Epithelial cell of proximal tubule (primary cell): ENCODE measurements around the gene BHLHA9. TPM values are rescaled to one million over a fixed set of nuclear protein-coding genes. Genes with fewer than 3 reads are reported as not detected.

ENCODE experiments used
- DNase-seq: peaks from one replicate; pipeline ENCODE4 v3.0.0-alpha.2; 2011; ENCODE audit warnings: low read depth
- H3K4me3 ChIP-seq: 2 replicates; pipeline ENCODE4 v1.5.1; 2011; ENCODE audit warnings: low read depth, mild to moderate bottlenecking, low read length
- total RNA-seq: library from RNA; depleted of rRNA; stranded (reverse); fragments of >200 nt; gene quantifications from 2 replicates; pipeline ENCODE4 v1.2.3, GENCODE V29; 2015
- TF ChIP-seq, protein P1 (sequence below): conservative IDR thresholded peaks from 2 replicates; pipeline ENCODE4 v1.5.1; 2012; ENCODE audit warnings: low read depth, mild to moderate bottlenecking, low read length

The BHLHA9 gene
- not detected in 2 replicates for total RNA-seq

DNA sequence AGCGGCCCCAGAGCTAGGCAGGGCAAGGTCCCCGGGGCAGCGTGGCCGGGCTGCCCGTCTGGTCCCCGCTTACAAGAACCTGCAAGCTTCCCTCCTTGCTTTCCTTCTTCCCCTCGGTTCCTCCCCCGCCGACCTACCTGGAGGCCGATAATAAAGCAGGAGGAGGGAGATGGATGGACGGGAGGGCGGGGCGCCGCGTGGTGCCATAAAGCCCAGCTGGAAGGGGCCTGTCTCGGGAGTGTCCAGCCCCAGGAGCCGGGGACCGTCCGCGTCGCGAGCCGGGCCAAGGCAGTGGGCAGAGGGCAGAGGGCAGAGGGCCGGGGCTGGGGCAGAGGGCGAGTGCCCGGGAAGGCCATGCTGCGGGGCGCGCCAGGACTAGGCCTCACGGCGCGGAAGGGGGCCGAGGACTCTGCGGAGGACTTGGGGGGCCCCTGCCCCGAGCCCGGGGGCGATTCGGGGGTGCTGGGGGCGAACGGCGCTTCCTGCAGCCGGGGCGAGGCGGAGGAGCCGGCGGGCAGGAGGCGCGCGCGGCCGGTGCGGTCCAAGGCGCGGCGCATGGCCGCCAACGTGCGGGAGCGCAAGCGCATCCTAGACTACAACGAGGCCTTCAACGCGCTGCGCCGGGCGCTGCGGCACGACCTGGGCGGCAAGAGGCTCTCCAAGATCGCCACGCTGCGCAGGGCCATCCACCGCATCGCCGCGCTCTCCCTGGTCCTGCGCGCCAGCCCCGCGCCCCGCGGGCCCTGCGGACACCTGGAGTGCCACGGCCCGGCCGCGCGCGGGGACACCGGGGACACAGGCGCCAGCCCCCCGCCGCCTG, at the start of gene BHLHA9:
Gene BHLHA9, plus strand, starts transcription at position 235 of the 820 bp plus-strand sequence. Its CDS starts 120 bp downstream, at position 355.
- TF ChIP-seq, protein P1, sequence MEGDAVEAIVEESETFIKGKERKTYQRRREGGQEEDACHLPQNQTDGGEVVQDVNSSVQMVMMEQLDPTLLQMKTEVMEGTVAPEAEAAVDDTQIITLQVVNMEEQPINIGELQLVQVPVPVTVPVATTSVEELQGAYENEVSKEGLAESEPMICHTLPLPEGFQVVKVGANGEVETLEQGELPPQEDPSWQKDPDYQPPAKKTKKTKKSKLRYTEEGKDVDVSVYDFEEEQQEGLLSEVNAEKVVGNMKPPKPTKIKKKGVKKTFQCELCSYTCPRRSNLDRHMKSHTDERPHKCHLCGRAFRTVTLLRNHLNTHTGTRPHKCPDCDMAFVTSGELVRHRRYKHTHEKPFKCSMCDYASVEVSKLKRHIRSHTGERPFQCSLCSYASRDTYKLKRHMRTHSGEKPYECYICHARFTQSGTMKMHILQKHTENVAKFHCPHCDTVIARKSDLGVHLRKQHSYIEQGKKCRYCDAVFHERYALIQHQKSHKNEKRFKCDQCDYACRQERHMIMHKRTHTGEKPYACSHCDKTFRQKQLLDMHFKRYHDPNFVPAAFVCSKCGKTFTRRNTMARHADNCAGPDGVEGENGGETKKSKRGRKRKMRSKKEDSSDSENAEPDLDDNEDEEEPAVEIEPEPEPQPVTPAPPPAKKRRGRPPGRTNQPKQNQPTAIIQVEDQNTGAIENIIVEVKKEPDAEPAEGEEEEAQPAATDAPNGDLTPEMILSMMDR: no peak
- H3K4me3 ChIP-seq: no peak within 1 kb of the TSS

DNA sequence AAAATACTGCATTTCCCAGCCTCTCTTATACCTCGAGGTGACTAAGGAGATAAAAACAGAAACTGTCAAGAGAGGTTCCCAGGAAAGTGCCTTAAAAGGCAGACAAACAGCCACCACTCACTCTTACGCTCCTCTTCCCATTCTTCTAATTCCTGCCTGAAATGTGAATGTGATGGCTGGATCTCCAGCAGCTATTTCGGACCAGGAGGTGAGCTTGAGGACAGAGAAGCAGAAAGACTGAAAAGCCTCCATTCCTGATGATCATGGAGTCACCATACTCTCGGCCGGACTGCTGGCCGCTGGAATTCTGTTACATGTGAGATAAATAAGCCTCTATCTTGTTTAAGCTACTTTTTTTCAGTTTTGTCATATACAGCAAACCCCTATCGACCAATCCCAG, 49.0 kb upstream of the BHLHA9 start:
- TF ChIP-seq, protein P1: no peak
- no peak for DNase-seq
- H3K4me3 ChIP-seq: no peak overlapping the region

More for the DNA sequence above, at the start of gene BHLHA9:
- DNase-seq: no peak

DNA sequence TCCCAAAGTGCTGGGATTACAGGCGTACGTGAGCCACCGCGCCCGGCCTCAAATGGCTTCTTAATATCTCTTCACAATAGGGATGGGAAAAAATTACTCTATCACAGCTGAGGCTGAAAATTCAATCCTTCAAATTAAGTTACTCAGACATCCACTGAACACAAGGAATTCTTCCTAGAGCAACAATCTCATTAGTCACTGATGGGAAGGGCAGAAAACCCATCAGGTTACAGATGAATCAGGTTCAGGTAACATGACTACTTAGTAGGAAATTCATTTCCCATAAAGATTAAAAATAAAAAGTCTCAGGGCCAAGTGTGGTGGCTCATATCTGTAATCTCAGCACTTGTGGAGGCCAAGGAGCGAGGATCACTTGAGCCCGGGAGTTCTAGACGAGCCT, 47.9 kb upstream of the BHLHA9 start:
- DNase-seq: peak; percentile 25
- H3K4me3 ChIP-seq: no peak overlapping the region
- TF ChIP-seq, protein P1: no peak

DNA sequence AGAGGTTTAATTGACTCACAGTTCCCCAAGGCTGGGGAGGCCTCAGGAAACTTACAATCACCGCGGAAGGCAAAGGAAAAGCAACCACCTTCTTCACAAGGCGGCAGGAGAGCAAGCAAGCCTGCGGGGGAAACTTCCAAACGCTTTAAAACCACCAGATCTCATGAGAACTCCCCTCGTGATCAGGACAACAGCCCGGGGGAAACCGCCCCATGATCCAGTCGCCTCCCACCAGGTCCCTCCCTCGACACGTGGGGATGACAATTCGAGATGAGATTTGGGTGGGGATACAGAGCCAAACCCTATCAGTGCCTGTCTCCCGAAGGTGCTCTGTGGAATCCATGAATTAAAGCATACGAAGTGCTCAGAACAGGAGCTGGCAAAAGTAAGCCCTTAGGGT, 46.6 kb upstream of the BHLHA9 start:
- no peak for DNase-seq
- no peak overlapping the region for H3K4me3 ChIP-seq
- TF ChIP-seq, protein P1: no peak

DNA sequence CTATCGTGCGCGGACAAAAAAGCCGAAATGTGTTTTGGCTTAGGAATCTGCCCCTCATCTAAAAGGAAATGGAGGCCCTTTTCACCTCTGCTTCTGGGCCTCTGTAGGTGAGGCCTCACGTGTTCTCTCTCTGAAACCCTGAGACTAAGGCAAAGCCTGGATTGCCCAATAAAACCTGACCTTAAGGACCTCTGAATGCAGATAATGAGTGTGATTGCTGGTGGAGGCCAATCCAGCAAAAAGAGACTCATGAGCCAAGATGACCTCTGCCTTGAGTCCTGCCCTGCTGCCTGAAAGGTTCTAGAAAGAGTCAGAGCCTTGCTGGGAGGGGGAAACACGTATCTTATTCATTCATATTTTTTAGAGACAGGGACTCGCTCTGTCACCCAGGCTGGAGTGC, 45.9 kb upstream of the BHLHA9 start:
- H3K4me3 ChIP-seq: no peak overlapping the region
- TF ChIP-seq, protein P1: no peak
- DNase-seq: no peak

DNA sequence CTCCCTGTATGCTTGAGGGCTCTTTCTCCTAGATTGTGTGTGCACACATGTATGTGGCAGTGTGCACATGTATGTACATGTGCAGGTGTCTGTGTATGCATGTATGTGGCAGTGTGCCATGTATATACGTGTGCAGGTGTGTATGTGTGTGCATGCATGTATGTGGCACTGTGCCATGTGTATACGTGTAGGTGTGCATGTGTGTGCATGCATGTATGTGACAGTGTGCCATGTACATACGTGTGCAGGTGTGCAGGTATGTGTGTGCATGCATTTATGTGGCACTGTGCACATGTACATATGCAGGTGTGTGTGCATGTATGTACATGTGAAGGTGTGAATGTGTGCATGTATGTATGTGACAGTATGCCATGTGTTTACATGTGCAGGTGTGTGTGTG, 43.9 kb upstream of the BHLHA9 start:
- no peak overlapping the region for H3K4me3 ChIP-seq
- TF ChIP-seq, protein P1: no peak
- DNase-seq: no peak

DNA sequence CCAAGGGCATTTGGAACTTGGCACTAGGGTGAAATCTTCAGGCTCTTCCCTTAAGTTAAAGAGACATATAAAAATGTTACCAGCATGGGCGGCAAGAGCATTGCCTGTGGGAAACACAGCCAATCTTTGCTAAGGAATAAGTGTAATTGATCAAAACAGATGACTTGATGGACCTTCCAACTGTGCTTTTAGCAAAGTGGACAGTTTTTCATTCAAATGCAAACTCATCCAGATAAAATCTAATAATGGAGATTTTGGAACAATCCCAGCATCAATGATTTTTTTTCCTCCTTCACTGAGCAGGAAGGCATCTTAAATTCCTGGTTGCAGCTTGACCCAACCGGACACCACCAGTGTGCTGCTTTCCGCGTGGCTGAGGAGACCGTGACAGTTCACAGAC, 42.9 kb upstream of the BHLHA9 start:
- DNase-seq: no peak
- TF ChIP-seq, protein P1: no peak
- no peak overlapping the region for H3K4me3 ChIP-seq
